Stomach (tissue), 4 donors: ENCODE results near the gene ASCC3.

Source experiments
- POLR2A ChIP-seq, 4 donors: fragments of 450-650 bp; IDR thresholded peaks; one replicate each; pipeline ENCODE4 v1.6.1; 2016; ENCODE audit warnings: antibody characterized with exemption in 4 of 4, control low read depth in 2 of 4, mild to moderate bottlenecking in 1 of 4, moderate library complexity in 1 of 4
- TF ChIP-seq, protein P1 (sequence below), 7 experiments: fragments of 450-650 bp in 4 of 7; fragments of 200-600 bp in 3 of 7; sonication (generic) in 3 of 7; IDR thresholded peaks; one replicate each; pipeline ENCODE4 v1.5.1; 2016 to 2019; ENCODE audit warnings: antibody characterized with exemption in 7 of 7, control low read depth in 2 of 7, mild to moderate bottlenecking in 1 of 7

DNA sequence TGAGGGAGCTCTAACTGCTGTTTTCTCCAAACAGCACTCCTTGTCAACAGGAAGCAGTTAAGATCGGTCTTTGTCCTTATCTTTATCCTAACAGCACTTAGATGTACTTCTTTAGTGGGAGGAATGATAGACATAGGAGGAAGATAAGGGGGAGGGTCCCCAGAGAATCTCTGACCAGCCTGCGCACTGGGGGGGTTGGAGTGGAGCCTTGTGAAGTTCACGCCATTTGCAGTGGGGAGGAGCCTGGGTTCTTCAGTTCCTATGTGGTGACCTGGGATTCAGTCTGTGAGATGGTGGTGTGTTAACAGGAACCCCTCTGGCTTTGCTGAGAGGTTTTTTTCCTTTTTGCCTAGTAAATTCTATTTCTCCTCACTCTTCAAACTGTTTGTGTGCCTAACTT is 18.1 kb upstream of the ASCC3 start:
- TF ChIP-seq, protein P1, sequence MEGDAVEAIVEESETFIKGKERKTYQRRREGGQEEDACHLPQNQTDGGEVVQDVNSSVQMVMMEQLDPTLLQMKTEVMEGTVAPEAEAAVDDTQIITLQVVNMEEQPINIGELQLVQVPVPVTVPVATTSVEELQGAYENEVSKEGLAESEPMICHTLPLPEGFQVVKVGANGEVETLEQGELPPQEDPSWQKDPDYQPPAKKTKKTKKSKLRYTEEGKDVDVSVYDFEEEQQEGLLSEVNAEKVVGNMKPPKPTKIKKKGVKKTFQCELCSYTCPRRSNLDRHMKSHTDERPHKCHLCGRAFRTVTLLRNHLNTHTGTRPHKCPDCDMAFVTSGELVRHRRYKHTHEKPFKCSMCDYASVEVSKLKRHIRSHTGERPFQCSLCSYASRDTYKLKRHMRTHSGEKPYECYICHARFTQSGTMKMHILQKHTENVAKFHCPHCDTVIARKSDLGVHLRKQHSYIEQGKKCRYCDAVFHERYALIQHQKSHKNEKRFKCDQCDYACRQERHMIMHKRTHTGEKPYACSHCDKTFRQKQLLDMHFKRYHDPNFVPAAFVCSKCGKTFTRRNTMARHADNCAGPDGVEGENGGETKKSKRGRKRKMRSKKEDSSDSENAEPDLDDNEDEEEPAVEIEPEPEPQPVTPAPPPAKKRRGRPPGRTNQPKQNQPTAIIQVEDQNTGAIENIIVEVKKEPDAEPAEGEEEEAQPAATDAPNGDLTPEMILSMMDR (IDR thresholded peaks at IDR 0.05), result no peak
- TF ChIP-seq POLR2A (IDR thresholded peaks at IDR 0.05), result no peak
